SK-N-SH treated with all-trans-retinoic acid at 6 μM for 48 hours (cell line): Measurements from ENCODE around the gene TEX52.

ENCODE experiments used
- CREB5 ChIP-seq: fragments of 250-450 bp; sonication (Bioruptor Pico); IDR thresholded peaks from 2 replicates; pipeline ENCODE4 v1.5.1; 2020; ENCODE audit warnings: low read depth, mild to moderate bottlenecking, moderate library complexity
- ESRRG ChIP-seq: fragments of 250-450 bp; sonication (Bioruptor Pico); IDR thresholded peaks from 2 replicates; pipeline ENCODE4 v1.6.1; 2021; ENCODE audit warnings: mild to moderate bottlenecking
- ISL1 ChIP-seq: fragments of 250-450 bp; sonication (Bioruptor Pico); IDR thresholded peaks from 2 replicates; pipeline ENCODE4 v2.1.2; 2022; ENCODE audit warnings: mild to moderate bottlenecking, moderate library complexity
- OSR1 ChIP-seq: fragments of 250-450 bp; sonication (Bioruptor Pico); IDR thresholded peaks from 2 replicates; pipeline ENCODE4 v1.8.0; 2022; ENCODE audit warnings: moderate library complexity, mild to moderate bottlenecking, inconsistent platforms
- PPARA ChIP-seq: fragments of 250-450 bp; sonication (Bioruptor Pico); IDR thresholded peaks from 2 replicates; pipeline ENCODE4 v1.5.0; 2020; ENCODE audit warnings: mild to moderate bottlenecking, borderline replicate concordance
- RARB ChIP-seq: fragments of 250-450 bp; sonication (Bioruptor Pico); IDR thresholded peaks from 2 replicates; pipeline ENCODE4 v1.8.0; 2021; ENCODE audit warnings: mild to moderate bottlenecking, moderate library complexity
- TCF4 ChIP-seq: fragments of 250-450 bp; sonication (Bioruptor Pico); IDR thresholded peaks from 2 replicates; pipeline ENCODE4 v1.8.0; 2021; ENCODE audit warnings: mild to moderate bottlenecking, moderate library complexity, borderline replicate concordance
- ZC3H10 ChIP-seq: fragments of 250-450 bp; sonication (Bioruptor Pico); IDR thresholded peaks from 2 replicates; pipeline ENCODE4 v1.5.1; 2021; ENCODE audit warnings: mild to moderate bottlenecking, moderate library complexity
- ZNF565 ChIP-seq: fragments of 450-650 bp; formaldehyde crosslinking; conservative IDR thresholded peaks from 2 replicates; pipeline ENCODE4 v1.5.0; 2020; ENCODE audit warnings: low read depth, mild to moderate bottlenecking, moderate library complexity
- TF ChIP-seq, protein P1 (sequence below): fragments of 250-450 bp; sonication (Bioruptor Pico); IDR thresholded peaks from 2 replicates; pipeline ENCODE4 v1.5.1; 2021; ENCODE audit warnings: mild to moderate bottlenecking, moderate library complexity

DNA sequence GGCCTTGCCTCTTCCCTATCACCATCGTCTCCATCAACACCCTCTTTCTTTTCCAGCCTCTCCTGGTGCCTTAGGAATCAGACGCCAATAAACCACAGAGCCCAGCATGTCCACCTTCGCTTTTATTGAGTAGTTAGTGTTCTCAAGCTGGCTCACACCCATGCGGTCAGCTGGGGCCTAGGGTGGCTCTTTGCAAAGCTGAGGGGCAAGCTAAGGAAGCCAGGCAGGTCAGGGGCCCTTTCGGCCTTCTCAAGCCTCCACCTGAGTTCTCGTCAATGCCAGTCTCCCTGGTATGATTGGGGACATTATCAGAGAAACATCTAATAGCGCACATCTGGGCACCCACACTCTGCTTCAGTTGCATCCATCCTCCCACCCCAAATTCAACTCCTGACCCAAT is 737 bp upstream of the TEX52 start:
- TF ChIP-seq ZNF565 (CRISPR knock-in tag) (no peak), ZC3H10 (no peak), OSR1 (CRISPR knock-in tag) (no peak), ISL1 (CRISPR knock-in tag) (no peak), RARB (no peak), CREB5 (CRISPR knock-in tag) (no peak), ESRRG (no peak), PPARA (CRISPR knock-in tag) (no peak), TCF4 (no peak)
- TF ChIP-seq, protein P1, sequence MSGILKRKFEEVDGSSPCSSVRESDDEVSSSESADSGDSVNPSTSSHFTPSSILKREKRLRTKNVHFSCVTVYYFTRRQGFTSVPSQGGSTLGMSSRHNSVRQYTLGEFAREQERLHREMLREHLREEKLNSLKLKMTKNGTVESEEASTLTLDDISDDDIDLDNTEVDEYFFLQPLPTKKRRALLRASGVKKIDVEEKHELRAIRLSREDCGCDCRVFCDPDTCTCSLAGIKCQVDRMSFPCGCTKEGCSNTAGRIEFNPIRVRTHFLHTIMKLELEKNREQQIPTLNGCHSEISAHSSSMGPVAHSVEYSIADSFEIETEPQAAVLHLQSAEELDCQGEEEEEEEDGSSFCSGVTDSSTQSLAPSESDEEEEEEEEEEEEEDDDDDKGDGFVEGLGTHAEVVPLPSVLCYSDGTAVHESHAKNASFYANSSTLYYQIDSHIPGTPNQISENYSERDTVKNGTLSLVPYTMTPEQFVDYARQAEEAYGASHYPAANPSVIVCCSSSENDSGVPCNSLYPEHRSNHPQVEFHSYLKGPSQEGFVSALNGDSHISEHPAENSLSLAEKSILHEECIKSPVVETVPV (CRISPR knock-in tag) = no peak
